C4-2B (cell line): ENCODE data around the gene PPL.

Experiments
- H3K27ac ChIP-seq: fragments of 450-650 bp; 2 replicates; pipeline ENCODE4 v1.5.1; 2017
- ZFX ChIP-seq: fragments of 450-650 bp; IDR thresholded peaks from 2 replicates; pipeline ENCODE4 v1.6.1; 2017
- TF ChIP-seq, protein P1 (sequence below): fragments of 450-650 bp; conservative IDR thresholded peaks from 2 replicates; pipeline ENCODE4 v1.5.1; 2017; ENCODE audit warnings: mild to moderate bottlenecking

PPL gene

DNA sequence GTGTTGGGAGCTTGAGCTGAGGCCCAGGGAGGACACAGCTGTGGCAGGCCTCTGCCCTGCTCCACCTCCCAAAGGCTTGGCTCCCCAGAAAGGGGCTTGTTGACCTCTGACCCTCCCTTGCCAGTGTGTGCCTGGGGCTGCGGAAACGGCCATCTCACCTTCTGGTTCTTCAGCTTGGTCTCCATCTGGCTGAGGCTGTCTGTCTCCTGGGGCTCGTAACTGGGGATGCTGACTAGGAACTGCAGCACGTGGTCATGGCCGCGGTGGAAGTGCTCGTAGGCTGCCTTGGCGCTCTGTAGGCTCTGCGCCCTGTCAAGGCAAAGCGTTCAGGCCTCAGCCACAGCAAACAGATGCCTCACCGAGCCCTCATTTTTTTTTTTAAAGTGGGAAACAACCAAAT lies 46.9 kb downstream of the PPL start:
- TF ChIP-seq, protein P1, sequence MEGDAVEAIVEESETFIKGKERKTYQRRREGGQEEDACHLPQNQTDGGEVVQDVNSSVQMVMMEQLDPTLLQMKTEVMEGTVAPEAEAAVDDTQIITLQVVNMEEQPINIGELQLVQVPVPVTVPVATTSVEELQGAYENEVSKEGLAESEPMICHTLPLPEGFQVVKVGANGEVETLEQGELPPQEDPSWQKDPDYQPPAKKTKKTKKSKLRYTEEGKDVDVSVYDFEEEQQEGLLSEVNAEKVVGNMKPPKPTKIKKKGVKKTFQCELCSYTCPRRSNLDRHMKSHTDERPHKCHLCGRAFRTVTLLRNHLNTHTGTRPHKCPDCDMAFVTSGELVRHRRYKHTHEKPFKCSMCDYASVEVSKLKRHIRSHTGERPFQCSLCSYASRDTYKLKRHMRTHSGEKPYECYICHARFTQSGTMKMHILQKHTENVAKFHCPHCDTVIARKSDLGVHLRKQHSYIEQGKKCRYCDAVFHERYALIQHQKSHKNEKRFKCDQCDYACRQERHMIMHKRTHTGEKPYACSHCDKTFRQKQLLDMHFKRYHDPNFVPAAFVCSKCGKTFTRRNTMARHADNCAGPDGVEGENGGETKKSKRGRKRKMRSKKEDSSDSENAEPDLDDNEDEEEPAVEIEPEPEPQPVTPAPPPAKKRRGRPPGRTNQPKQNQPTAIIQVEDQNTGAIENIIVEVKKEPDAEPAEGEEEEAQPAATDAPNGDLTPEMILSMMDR = no peak
- no peak for TF ChIP-seq ZFX
- peak overlapping the region; percentile 79 for H3K27ac ChIP-seq

DNA sequence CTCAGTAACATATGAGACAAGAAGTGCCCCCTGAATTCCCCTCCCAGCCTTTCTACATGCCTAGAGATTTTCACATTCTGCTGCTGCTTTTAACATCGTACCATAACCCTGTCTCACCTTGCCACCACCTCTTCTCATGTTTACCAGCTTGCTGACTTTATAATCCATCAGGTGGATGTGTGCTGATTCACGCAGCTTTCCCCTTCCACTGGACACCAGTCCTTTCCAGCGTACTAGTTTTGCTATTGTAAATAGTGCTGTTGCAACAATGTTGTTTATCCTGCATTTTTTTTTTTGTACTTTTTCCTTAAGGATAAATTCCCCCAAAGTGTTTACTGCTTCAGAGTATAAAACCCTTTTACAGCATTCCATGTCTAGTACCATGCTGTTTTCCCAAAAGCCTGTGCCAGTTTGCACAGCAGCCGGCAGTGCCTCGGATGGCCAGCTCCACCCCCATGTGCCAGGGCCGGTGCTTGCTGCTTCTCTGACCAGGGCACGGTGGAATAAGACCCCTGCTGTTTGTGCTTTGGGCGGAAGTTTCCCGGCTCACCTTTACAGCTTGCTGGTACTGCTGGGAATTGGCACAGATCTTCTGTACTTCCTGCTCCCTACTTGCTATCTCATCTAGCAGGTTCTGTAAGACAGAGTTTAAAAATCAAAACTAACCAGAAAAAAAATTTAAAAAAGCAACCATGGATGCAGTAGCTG lies 48.4 kb downstream of the PPL start:
- TF ChIP-seq, protein P1 = no peak
- TF ChIP-seq ZFX = no peak
- peak overlapping the region; percentile 79 for H3K27ac ChIP-seq

DNA sequence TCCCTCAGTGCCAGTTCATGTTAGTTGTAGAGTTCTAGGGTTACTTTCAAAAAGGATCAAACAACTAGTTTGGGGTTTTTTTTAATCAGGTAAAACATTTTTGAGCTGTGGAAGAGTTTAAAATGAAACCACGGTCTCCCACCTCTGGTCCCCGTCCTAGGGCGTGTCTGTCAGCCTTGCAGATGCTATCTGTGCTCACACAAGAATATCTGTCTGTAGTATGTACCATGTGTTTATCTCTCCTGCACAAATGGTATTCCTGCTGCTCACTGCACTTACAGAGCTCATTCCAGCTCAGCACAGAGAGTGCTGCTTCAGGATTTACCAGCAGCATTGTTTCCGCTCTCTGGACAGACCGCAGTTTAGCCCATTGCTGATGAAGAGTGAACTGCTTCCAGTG lies 50.8 kb downstream of the PPL start:
- TF ChIP-seq, protein P1 = no peak
- no peak for TF ChIP-seq ZFX
- no peak overlapping the region; the same call in 1 of the 2 replicates for H3K27ac ChIP-seq

DNA sequence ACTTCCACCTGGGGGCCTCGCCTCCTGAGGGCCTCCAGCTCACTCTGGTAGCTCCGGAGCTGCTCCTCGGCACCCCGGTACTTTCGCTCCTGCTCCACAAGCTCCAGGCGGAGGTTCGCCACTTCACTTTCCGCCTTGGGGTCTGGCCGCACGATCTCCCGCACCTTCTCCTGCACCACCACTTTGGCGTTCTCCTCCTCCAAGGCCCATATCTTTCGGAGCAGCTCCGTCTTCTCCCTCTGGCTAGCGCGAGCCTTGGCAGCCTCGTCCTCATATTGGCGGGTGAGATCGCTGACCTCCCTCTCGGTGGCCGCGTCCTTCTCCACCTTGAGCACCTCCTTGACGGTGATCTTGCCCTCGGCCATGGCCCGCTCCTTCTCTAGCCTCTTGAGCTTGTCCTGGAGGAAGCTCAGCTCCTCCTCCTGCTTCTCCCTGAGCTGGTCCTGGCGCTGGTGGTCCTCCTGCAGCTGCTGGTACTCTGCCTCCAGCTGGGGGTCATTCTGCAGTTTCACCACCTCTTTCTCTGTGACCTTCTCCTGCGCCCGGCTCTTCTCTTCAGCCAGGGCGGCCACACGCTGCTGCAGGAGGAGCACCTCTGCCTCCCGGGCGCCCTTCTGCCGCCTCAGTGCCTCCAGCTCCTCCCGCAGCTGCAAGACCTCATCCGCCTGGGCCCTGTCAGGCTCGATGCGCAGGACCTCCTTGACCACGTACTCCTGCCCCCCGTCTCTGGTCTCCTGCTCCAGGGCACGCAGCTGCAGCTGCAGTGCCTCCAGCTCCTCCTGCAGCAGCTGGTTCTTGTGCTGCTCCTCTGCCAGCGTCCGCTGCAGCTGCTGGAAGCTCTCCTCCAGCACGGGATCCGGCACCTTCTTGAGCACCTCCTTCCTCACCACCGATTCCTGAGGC lies 51.7 kb downstream of the PPL start:
- TF ChIP-seq, protein P1 = no peak
- no peak for TF ChIP-seq ZFX
- no peak overlapping the region for H3K27ac ChIP-seq

DNA sequence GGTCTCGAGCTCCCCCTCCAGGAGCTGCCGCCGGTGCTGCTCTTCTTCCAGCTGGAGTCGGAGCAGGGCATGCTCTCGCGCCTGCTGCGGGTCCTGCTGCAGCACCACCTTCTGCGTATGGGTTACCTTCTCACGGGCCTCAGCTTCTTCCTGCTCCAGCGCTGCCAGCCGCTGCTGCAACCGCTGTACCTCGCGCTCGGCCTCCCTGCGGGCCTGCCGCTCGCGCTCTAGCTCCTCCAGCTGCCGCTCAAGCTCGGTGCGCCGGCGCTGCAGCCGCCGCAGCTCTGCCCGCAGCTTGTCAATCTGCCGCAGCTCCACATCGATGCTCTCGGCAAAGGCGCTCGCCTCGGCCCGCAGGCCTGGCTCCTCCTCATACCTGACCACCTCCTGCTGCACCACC lies 52.7 kb downstream of the PPL start:
- no peak for TF ChIP-seq ZFX
- TF ChIP-seq, protein P1 = no peak
- H3K27ac ChIP-seq = no peak overlapping the region

DNA sequence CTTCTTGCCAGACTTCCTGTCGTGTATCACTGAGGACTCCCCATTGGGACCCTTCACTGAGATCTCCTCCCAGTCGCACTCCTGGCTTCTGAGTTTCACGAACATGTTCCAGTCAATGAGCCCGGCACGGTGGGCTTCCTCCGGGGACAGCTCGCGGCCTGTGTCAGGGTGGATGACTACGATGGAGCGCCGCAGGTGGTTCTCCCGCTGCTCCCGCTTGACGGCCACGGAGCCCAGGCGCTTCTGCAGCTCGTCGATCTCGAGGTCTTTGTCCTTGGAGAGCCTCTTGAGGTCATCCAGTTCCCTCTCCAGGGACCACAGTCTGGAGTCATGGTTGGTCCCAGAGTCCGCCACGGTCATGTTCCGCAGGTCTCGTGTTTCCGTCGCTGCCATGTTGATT lies 53.4 kb downstream of the PPL start:
- no peak overlapping the region for H3K27ac ChIP-seq
- TF ChIP-seq, protein P1 = no peak
- no peak for TF ChIP-seq ZFX
